ENCODE measurements around the gene CYP3A5.
A peak's percentile ranks its signal among the peaks of the same experiment; 100 is the strongest.

CYP3A5 gene

DNA sequence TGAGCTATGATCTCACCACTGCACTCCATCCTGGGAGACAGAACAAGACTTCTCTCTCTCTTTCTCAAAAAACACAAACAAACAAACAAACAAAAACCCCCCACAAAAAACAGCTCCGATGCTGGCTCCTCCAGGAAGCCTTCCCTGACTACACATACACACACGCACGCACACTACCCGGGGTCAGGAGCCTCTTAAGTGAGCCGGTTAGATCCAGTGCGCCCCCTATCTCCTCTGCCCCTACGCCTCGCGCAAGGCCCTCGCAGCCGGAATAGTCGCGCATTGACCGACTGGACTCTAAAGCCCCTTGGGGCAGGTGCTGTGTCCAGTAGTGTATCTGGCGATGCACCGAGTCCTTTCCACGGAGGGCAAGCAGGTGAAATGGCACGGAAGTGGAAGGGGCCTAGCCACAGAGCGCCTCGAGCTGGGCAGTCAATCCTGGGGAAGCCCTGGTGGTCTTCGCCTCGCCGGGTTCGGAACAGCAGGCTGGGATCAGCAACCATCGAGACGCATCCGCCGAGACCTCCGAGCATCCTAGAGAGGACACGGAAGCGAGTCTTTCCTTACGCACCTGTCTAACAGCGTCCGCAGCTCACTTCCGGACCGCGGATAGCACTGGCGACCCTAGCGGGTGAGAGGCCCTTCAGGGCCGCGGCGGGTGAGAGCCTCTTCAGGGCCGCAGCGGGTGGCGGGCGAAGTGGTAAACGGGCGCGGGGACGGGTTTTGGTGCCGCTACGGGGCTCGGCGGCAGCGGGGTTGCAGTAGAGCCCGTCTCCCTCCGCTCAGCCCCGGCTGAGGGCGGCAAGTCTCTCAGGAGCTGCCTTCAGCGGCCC is 63.2 kb downstream of the CYP3A5 start, which contains the start of gene ZSCAN25:
Gene ZSCAN25 (plus strand): TSS at position 588 of the 833 bp plus-strand sequence. CDS start 2,661 bp downstream, outside the sequence.
- H3K4me3 ChIP-seq (ENCODE audit: low read depth, low read length), result peak within 1 kb of the TSS; percentile 84

DNA sequence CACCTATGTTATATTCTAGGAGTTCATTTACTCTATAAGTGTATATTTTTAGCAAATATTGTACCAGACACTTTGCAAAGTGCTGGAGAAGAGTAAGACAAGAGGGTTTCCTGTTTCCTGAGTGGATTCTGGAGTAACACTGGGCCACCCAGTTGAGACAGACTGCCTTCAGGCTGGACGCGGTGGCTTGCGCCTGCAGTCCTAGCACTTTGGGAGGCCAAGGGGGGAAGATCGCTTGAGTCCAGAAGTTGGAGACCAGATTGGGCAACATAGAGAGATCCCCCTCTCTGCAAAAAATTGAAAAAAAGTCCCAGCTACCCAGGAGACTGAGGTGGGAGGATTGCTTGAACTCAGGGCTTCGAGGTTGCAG is 63.8 kb downstream of the CYP3A5 start:
- H3K4me3 ChIP-seq (ENCODE audit: low read depth, low read length), result peak overlapping the region; percentile 84

DNA sequence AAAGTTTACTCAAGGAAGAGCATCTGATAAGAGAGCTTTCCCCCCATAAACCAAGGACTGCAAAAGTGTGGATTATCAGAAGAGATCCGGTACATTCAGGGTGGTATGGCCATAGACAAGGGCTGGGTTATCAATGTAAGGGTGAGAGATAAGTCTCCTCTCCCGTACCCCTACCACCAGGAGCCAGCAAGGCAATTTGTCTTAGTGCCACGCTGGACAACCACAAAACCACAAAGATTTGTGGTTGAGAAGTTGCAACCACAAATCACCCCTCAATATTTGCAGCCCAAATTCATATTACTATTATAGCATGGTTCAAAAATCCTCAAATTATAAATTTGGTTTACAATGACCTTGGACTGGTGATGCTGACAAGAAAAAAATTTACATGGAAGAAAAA is 65.3 kb downstream of the CYP3A5 start:
- no peak overlapping the region for H3K4me3 ChIP-seq (ENCODE audit: low read depth, low read length)

DNA sequence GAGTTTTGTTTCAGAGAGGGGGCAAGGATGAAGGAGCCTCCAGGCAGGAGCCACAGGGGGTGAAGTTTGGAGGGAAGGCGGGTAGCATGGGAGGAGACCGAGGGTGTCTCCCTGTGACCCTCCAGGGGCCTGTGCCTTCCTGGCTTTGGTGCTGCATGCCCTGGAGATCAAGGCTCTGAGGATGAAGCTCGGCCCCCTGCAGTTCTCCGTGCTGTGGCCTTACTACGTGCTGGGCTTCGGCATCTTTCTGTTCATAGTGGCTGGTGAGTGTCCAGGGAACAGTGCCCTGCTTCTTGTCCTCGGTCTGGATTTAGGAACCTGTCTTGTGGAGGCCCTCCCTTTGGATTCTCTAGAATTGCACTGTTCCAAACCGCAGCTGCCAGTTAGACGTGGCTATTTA is 72.2 kb downstream of the CYP3A5 start:
- no peak overlapping the region for H3K4me3 ChIP-seq (ENCODE audit: low read depth, low read length)

DNA sequence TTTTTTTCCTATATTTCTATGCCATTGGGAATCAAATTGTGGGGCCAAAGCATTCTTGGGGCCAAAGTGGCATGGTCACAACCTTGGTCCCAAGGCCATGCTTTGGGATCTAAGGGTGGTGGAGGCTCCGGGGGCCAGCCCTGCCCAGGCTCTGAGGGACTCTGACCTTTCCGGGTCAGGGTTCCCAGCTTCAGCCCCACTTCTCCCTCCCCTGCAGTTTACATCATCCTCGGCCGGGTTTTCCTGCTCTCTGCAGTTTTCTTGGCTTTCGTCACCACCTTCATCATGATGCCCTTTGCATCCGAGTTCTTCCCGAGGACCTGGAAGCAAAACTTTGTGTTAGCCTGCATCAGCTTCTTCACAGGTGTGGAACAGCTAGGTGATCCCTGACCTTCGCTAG is 73.3 kb downstream of the CYP3A5 start:
- H3K4me3 ChIP-seq (ENCODE audit: low read depth, low read length), result no peak overlapping the region

DNA sequence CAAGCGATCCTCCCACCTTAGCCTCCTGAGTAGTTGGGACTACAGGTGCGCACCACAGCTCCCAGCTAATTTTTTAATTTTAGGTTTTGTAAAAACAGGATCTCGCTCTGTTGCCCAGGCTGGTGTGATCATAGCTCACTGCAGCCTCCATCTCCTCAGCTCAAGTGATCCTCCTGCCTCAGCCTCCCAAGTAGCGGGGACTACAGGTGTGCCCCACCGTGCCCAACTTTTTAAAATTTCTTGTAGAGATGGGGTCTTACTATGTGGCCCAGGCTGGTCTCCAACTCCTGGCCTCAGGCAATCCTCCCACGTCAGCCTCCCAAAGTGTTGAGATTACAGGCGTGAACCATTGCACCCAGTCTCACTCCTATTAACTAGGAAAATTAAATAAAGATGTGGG is 74.3 kb downstream of the CYP3A5 start:
- H3K4me3 ChIP-seq (ENCODE audit: low read depth, low read length), result no peak overlapping the region

DNA sequence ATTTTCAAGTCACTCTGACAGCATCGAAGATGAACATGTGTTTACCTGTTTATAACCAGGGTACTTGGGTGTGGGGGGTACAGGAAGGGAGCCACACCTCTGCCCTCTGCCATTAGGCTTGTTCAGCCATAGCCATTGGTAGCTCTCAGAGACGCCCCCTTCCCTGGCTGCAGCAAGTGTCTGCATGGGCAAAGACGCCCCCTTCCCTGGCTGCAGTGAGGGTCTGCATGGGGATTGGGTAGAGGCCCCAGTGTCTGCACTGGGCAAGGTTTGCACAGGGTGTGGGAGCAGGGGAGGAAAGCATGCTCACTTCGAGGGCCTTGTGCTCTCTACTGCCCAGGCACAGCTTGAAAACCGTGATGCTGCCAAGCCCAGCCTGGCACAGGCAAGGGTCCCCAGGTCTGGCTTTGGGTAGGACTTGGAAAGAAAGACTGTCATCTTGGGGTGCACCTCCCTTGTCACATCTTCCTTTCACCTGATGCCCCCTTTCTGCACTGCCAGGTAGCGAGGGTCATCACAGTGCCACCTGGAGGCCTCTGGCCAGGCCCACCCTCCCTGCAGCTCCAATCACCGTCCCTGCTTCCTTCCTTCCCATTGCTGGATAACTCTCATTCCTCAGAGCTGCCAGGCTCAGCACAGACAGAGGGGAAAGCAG is 78.0 kb downstream of the CYP3A5 start:
- no peak overlapping the region for H3K4me3 ChIP-seq (ENCODE audit: low read depth, low read length)

DNA sequence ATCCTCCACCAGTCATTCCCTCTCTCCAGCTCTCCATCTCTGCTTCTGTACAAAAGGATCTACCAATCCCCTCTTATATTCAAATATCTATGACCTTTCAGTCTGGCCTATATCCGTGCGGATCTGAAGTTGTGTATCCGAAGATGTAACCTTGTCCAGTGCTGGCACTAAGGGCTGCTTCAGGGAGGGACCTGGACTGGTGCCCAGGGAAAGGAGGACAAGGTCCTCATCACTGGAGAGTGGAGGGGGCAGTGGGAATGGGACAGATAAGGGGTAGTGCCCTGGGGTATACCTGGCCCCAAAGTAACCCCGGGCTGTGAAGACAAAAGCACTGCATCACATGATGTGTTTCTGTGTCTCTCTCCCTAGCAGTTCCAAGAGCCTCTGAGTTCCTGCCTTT is 80.0 kb downstream of the CYP3A5 start:
- no peak overlapping the region for H3K4me3 ChIP-seq (ENCODE audit: low read depth, low read length)
